Central memory CD4-positive, alpha-beta T cell (primary cell): ENCODE results near the gene OR11A1.

Experiments used
- DNase-seq: peaks from one replicate; pipeline ENCODE4 v3.0.0; 2022
- total RNA-seq, 3 experiments: gene quantifications; one replicate each; lab custom pipeline; 2026; lab: John Stamatoyannopoulos, UW

Gene OR11A1, protein sequence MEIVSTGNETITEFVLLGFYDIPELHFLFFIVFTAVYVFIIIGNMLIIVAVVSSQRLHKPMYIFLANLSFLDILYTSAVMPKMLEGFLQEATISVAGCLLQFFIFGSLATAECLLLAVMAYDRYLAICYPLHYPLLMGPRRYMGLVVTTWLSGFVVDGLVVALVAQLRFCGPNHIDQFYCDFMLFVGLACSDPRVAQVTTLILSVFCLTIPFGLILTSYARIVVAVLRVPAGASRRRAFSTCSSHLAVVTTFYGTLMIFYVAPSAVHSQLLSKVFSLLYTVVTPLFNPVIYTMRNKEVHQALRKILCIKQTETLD
- total RNA-seq = 0 reads per million in 3 experiments

DNA sequence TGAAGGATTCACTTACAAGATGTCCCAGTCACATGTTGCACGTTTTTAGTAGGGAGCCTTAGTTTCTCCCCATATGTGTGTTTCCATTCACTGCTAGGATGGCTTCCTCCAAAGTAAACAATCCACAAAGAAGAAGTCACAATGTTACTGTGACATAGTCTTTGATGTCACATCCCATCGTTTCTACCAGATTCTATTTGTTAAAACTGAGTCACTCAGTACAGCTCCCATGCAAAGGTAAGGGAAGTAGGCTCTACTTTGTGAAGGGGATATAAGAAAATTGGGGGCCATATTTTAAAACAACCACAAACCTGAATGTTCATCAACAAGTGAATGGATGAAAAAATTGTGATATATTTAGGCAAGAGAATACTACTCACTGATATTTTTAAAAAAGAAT lies at the start of gene OR11A1, which contains the start of gene OR2H1:
TSS of gene OR11A1 (minus strand) at position 101 of the 400 bp plus-strand sequence. CDS start 29,430 bp downstream, outside the sequence.
TSS of gene OR2H1 (plus strand) at position 185 of the 400 bp plus-strand sequence. CDS start 4,615 bp downstream, outside the sequence.
- DNase-seq = no peak

DNA sequence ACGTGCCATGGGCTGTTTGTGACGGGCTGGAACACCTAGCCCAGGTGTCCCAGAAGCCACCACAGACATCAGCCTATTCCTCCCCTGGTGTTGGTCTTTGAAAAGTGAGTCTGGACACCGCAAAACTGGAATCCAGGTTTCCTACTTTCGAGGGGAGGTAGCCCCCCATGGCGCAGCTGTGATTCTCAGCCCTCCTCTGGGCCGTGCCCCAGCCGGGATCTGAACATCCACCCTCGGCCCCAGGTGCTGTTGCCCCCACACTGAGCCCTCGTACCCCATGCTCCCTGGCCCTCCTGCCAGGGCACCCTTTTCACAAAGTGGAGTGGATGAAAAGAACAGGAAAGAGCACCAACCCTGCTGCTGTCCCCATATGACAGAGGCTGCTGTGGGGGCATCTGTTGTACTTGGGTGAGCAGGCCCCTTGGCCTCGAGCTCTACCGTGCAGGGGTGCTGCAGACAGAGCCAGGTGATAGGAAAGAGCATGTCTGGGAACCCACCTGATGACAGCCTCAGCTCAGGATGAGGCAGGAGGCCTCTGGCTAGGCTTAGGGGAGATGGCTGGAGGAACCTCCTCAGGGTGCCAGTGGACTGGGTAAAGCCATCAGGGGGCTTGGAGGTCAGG lies 49.7 kb upstream of the OR11A1 start:
- DNase-seq = no peak

DNA sequence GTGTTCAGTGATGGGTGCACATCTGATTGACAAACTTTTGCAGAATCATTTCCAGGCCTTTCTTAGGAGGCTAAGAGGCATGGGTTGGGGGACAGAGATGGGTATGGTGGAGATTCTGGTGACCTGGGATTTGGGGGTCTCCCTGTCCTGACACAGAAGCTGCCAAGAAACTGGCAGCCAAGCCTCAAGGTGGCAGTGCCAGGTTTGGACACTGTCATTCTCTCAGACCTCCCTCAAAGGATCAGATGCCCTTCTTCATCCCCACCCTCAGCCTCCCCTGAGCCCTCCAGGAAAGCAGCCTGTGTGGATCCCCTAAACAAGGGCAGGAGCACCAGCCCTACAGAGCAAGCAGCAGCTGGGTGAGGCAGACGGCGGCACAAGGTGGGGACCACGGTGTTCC lies 48.9 kb upstream of the OR11A1 start:
- no peak for DNase-seq

DNA sequence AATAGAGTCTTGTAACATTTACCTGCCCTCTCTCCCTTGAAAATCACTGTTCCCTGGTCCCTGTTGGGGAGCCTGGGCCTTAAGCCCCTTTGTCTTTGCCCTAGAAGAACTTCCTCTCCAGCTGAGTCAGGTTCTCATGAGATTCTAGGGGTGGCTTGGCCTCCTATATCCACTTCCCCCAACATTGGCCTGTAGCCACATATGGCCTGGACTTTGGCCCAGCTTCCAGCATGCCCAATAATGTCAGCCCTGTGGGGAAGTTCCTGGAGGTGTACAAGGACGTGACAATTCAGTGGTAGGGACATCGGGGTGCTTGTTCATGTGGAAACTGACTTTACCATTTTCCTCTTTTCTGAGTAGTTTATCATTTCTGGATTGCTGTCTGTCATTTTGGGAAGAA lies 48.1 kb upstream of the OR11A1 start:
- DNase-seq = no peak

DNA sequence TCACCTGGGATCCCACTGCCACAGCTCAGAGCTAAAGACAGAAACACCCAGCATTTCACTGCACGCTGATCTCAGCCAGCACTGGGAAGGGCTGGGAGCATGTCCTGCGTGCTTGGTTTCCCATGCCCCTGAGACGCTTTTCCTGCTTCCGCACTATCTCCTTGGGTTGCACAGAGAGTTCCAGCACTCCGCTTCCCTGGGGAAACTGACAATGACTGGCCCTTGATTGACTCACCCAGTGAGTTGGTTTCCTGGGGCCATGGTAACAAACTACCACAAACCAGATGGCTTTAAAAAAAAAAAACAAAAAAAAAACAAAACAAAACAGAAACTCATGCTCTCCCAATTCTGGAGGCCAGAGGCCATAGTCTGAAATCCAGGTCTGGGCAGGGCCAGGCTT lies 45.7 kb upstream of the OR11A1 start:
- DNase-seq = no peak

DNA sequence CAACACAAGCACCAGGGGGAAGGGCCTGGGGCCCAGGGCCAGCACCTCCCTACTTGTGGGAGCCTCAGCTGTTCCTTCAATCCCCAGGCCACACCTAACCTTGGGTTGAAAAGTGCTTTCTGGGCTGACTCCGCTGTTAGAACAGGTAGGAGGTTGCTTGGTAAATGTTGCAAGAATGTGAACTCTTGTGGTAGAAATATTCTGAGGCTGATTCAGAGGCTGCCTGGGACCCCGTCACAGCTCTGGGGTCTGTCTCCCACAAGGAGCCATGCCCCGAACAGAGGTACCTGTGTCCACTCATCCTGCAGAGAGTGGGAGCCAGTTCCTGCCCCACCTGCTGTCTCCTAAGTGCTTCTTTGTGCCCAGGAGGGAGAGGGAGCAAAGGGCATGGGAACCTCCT lies 45.3 kb upstream of the OR11A1 start:
- DNase-seq = no peak

DNA sequence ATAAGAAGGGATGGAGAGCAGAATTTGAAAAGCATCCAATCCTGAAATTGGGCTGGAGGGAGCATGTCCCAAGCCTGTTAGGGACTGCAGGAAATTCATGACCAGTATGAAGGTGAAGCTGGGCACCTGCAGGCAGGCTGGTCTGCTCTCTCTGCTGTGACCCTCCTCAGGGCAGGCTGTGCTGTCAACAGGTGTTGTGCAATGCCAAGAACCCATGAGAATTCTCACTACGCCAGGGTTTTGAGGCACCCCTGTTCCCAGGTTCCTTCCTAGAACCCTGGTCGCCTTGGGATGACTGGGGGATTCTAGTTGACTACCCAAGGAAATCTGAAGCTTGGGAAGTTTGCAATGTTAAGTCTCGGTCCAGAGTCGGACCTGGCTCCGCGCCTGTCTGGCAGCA lies 44.2 kb upstream of the OR11A1 start:
- DNase-seq = no peak

DNA sequence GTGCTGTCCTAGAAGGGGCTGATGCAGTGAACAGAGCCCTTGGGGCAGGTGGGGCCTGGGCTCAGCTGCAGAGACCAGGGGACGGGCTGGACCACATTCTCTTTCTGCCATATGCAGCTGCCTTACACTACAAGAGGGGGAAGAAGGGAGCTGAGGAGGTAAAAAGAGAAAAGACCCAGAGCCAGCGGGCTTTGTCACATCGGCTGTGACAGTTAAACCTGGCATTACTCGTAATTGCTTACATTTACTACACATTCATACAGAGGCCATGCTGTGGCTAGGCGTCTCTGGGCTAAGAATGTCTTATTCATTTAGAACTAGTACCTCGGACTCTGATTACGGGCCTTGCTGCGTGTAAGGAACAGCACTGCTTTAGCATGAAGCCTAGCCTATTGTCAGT lies 43.7 kb upstream of the OR11A1 start:
- no peak for DNase-seq

DNA sequence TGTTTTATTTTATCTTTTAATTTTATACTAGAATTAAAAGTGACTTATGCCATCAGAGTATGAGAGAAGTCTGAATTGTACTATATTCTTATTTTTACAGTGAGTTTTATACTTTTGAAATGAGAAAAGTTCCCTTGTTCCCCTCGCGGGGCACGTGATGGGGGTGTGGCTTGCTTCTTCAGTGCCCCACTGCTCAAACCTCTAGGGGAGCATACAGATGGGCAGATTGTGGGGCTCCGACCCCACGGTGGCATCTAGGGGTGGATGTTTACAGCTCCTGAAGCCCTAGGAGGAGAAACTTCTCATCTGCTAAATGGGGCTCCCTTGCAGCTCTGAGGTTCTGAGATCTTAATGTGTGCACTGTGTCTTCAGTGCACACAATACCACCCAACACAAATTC lies 42.8 kb upstream of the OR11A1 start:
- DNase-seq = no peak

DNA sequence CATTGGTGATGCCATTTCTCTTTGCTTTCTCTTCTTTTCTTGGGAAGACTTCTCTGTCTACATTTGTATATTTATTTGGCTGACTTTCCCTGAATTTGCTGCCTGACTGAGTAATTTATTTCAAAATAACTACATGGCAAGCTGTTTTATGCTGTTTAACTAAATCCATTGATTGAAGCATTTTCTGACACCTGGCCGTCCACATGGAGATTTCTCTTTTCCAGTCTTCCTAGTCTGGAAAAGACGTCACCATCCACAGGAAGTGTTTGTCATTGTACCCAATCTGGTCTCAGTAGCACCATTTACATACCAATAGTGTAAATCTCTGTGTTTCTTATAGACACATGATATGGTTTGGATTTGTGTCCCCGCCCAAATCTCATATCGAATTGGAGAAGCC lies 40.1 kb upstream of the OR11A1 start:
- no peak for DNase-seq

DNA sequence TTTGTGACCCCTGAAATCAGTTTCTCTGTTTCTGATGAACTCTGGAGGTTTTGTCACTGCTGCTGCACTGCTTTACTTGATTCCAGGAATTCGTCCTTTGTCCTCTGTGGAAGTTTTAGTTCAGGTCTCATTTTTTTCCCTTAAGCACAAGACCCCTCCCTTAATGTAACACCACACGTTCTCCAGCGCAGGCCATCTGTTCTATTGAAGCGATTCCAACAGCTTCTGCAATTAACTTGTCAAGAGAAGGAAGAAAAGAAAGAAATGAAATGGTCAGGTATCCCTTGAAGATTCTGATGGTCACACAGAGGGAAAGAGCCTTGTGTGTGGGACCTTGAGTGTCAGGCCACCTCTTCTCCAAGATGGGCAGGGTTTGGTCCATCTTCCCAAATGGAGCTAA lies 38.7 kb upstream of the OR11A1 start:
- no peak for DNase-seq

DNA sequence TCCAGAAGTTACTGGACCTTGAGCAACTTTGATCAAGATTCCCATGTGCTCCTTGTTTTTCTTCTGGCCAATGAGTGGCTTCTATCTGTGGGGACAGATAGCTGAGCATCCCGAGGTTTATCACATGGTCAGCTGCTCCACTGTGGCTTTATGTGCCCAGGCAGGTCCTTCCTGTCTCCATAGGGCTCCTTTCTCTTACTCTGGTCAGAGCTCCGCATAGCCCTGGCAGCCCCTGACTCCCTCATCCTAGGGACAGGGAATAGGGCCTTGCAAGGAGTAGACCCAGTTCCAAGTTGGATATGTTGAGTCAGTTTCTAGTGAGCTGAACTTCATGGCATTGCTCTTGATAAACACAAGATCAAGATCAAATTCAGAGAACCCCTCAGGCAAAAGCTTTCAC lies 37.3 kb upstream of the OR11A1 start:
- DNase-seq = no peak

DNA sequence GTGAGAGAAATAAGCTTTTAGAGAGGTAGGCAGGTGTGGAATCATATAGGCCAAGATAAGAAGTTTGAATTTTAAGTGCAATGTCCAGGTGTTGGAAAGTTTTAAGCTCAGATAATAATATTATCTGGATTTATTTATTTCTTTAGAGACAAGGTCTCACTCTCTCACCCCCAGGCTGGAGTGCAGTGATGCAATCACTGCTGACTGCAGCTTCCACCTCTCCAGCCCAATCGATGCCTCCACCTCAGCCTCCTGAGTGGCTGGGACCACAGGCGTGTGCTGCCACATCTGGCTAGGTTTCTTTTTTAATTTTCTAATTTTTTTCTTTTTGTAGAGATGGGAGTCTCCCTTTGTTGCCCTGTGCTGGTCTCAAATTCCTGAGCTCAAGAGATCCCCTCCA lies 36.4 kb upstream of the OR11A1 start:
- DNase-seq = no peak

DNA sequence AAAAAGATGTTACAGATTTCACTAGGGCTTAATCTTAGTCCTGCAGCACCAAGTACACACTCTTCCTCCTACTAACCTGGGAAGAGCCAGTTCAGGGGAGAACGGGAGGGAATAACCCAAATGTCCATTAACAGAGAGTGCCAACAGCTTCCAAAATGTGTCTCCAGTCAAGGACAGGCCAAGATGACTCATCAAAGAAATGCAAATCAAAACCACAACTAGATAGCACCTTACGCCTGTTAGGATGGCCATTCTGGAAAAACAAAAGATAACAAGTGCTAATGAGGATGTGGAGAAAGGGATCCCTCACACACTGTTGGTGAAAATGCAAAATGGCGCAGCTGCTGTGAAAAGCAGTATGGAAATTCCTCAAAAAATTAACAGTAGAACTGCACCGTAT lies 34.7 kb upstream of the OR11A1 start:
- no peak for DNase-seq

DNA sequence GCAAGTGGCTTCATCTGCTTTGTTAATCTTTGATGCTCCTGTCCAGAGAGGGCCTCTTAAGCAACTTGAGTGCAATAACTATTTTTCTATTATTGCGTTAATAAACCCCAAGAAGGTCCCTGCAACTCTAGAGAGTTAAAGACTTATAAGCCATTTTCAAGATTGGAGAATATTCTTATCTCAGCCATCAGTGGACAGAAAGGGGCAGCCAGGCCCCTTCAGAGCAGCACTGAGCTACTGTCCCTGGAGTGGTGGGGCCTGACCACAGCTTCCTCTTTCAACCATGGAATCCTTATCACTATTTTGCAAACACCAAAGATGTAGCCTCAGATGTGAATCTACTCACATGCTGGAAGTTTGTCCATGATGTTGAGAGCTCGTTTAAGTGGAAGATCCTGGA lies 33.7 kb upstream of the OR11A1 start:
- no peak for DNase-seq

DNA sequence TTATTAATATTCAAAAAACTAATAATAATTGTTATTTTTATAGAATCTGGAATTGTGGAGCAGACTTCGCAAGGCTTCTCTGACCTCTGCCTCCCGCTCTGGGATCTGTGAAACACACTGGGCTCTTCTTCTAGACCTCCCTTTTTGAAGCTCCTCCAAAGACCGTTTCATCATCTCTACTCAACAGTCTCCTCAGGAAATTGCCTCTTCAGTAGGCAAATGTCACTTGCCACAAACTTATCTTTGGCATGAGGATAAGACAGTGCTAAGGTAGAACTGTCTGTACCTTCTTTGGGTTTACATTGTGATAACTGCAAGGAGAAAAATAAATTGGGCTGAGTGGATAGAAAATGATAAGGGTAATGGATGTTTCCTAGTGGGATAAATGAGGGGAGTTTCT lies 33.2 kb upstream of the OR11A1 start:
- DNase-seq = no peak

DNA sequence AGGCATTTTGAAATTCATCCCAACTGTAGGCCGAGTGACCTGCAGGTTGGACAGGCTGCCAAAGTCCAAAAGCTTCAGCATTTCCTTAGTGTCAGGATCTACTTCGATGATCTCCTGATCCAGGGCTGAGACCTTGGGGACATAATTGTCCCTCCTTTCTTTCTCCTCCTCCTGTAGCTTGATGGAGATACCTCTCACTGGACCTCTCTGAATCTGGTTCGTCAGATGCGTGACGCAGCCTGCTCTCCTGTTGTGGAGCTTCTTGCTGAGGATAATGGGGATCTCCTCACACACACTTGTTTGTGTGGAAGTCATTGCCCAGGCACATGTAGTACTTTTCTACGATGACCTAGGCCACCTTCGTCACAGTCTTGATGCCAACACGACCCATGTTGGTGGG lies 32.4 kb upstream of the OR11A1 start:
- no peak for DNase-seq

DNA sequence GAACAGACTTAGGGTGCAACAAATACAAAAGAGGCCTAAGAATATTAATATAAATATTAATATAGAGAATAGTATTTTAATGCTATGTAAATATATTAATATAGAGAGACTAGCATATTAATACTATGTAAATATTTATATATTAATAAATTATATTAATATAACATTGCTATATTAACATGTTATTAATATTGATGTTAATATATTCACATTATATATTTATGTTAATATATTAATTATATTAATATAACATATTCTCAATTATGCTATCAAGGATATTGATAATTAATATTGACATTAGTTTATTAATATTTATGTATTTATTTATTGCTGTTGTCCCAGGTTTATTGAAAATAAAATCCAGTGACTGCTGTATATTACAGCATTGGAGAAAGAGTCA lies 32.0 kb upstream of the OR11A1 start:
- no peak for DNase-seq

DNA sequence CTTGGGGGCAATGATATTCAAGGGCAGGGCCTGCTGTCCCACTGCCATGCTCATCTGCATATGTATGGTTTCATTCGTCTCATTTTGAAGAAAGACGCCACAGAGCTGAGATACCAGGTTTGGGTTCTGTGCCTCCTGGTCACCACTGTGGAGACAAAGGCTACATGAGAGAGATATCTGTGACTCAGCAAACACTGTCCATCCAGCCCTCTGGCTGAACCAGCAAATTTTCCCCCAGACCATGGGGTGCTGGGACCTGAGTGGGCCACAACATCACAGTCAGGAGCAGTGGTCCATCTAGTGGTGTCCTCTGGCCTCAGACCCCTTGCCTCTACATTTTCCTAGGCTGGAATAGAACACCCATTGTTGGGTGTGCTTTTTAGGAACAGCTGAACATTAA lies 30.8 kb upstream of the OR11A1 start, which contains the start of gene MAS1L:
TSS of gene MAS1L (minus strand) at position 297 of the 400 bp plus-strand sequence. CDS start at position 243, 54 bp downstream.
- no peak for DNase-seq

DNA sequence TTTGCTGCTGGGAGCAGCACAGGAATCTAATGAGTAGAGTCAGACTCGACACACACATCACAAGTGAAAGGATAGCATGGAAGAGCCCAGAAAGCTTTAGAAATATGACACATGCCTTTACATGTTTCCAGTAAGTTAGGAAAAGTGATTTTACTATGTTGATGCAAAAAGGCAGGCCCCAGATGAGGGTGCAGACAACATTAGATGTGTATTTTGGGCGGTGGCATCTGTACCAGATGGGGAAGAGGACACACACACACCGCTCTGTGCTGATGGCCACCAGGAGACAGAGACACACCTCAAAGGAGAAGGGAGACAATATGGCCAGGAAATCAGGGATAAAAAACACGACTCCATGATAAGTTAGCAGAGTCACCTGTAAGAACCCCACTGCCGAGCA lies 30.3 kb upstream of the OR11A1 start:
- no peak for DNase-seq

DNA sequence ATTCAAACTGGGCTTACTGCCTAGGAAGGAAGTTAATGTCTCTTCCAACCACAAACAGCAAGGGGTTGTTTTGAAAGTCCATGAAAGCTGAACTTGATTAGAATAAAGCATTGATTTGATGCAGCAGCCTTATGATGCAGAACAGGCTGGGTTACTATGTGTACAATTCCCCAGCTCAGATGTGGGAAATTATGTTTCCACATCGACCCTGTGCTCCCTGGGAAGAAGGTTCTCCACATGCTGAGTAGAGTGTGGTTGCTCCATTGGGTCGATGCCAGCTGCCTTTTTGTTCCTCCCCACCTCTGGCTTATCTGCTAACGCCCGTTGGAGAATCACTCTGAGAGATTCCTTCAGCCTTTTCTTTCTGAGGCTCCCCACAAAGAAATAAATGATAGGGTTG lies 29.7 kb upstream of the OR11A1 start:
- DNase-seq = no peak

DNA sequence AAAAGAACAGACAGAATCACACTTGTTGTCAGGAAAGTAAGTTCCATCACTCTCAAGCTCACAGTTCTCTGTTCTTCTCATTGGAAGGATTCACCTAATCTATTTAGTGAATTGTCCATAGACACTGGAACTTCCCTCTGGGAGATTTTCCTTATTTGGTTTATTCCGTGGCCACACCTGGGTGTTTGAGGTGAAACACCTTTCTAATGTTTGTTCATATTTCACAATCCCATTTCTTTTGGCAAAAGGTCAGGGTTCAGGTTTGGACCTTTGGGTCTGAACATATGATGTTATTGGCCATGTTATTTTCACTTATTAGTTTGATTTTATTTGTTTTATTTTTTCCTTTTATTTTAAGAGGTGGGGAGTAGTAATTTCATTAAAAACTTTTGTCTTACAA lies 26.9 kb upstream of the OR11A1 start:
- DNase-seq = no peak

DNA sequence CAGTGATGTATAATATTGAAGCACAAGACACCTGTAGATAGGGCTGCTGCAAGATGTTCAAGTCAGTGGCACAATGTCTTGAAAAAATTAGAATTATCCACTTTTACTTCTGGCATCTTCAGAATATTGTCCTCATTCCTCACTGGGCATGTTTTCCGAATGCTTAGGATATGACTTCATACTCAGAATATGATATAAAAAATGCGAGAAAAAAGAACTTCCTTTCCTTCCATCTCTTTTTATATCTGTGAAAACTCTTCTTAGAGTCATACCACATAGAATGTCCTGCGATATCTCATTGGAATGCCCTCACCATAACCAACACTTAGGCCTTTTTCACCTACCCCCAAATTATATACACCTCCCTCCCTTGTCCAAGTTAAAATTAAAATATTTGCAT lies 26.3 kb upstream of the OR11A1 start:
- DNase-seq = no peak

DNA sequence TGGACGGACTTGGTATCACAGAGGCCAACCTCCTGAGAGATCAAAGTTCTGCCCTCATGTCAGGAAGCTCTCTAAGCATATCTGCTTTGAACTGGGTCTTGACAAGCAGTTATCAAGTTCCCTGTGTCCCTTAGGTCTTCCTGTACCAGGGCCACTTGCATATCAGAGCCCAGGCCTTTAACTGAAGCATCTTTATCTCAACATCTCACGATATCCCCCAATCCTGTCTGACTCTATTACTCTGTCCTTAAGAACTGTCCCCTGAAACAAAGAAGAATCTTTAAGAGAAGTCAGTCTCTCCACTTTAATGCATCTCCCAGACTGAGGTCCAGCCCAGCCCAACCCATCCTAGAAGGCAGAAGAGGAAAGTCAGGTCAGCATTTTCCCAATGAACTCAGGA lies 22.7 kb upstream of the OR11A1 start:
- no peak for DNase-seq

DNA sequence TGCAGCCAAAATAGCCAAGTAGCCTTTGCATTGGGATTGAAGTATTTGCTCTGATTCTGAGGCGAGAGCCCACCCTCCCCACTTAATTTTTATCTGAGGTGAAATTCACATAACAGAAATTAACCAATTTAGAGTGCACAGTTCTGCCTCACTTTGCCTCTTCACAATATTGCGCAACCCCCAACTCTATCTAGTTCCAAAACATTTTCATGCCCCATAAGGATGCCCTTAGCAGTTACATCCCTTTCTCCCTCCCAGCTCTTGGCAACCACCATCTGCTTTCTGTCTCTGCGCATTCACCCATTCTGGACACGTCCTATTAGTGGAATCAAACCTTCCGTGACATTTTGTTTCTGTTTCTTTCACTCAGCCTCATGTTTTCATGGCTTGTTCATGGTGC lies 21.9 kb upstream of the OR11A1 start:
- no peak for DNase-seq
